Ovary (tissue), 3 donors: Measurements from ENCODE around the gene YIPF2.
"Not testable (repeated sequence)": the region's sequence is repeated elsewhere in the genome, so short reads cannot be mapped to it uniquely, and the experiment has no call there.

Experiments
- EP300 ChIP-seq: sonication (generic); formaldehyde crosslinking; IDR thresholded peaks from one replicate; pipeline ENCODE4 v1.6.1; 2017; ENCODE audit warnings: antibody characterized with exemption
- POLR2A ChIP-seq: fragments of 450-650 bp; IDR thresholded peaks from one replicate; pipeline ENCODE4 v1.6.1; 2017; ENCODE audit warnings: antibody characterized with exemption, mild to moderate bottlenecking, moderate library complexity
- TF ChIP-seq, protein P1 (sequence below), 3 donors: fragments of 450-650 bp in 2 of 3; fragments of 200-600 bp in 1 of 3; IDR thresholded peaks; one replicate each; pipeline versions ENCODE4 v1.5.1 to v1.8.0; 2016 to 2022; ENCODE audit warnings: antibody characterized with exemption in 3 of 3, mild to moderate bottlenecking in 1 of 3
- donor health status: DM: no; HTN: no; CAD: no.

DNA sequence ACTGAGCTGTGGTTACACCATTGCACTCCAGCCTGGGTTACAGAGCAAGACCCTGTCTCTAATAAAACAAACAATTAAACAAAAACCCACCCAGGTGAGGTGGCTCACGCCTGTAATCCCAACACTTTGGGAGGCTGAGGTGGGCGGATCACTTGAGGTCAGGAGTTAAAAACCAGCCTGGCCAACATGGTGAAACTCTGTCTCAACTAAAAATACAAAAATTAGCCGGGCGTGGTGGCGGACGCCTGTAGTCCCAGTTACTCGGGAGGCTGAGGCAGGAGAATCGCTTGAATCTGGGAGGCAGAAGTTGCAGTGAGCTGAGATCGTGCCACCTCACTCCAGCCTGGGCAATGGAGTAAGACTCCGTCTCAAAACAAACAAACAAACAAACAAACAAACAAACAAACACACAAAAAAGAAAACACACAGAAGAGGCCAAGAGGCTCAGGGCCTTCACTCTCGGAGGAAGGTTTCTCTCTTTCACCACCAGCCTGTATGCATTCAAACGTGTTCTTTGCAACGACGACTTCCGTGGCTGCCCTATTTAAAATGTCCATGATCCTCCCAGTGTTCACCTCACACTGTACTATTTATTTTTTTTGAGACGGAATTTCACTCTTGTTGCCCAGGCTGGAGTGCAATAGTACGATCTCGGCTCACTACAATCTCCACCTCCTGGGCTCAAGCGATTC, 31.0 kb upstream of the YIPF2 start:
- TF ChIP-seq, protein P1, sequence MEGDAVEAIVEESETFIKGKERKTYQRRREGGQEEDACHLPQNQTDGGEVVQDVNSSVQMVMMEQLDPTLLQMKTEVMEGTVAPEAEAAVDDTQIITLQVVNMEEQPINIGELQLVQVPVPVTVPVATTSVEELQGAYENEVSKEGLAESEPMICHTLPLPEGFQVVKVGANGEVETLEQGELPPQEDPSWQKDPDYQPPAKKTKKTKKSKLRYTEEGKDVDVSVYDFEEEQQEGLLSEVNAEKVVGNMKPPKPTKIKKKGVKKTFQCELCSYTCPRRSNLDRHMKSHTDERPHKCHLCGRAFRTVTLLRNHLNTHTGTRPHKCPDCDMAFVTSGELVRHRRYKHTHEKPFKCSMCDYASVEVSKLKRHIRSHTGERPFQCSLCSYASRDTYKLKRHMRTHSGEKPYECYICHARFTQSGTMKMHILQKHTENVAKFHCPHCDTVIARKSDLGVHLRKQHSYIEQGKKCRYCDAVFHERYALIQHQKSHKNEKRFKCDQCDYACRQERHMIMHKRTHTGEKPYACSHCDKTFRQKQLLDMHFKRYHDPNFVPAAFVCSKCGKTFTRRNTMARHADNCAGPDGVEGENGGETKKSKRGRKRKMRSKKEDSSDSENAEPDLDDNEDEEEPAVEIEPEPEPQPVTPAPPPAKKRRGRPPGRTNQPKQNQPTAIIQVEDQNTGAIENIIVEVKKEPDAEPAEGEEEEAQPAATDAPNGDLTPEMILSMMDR (IDR thresholded peaks at IDR 0.05), result not testable (repeated sequence)
- TF ChIP-seq POLR2A, EP300: not testable (repeated sequence)
